Liver (tissue), 9 donors: ENCODE data around the gene CFAP57. TPM values are rescaled to one million over a fixed set of nuclear protein-coding genes. Genes with fewer than 3 reads are reported as not detected.
A peak's percentile ranks its signal among the peaks of the same experiment; 100 is the strongest.

Experiments
- DNase-seq: peaks from one replicate; pipeline ENCODE4 v3.0.0-alpha.2; 2017; ENCODE audit warnings: low spot score
- H3K27ac ChIP-seq, 2 donors: one replicate each; pipeline ENCODE4 v1.7.0; 2013; ENCODE audit warnings: inconsistent platforms in 2 of 2, low read length in 2 of 2, control low read depth in 1 of 2, low read depth in 1 of 2, mild to moderate bottlenecking in 1 of 2
- H3K27me3 ChIP-seq, 4 donors: one replicate each; pipeline versions ENCODE4 v1.6.1 to v1.7.0; 2013; ENCODE audit warnings: low read length in 3 of 4, inconsistent platforms in 1 of 4, mild to moderate bottlenecking in 1 of 4, moderate library complexity in 1 of 4; ENCODE audit not compliant: control insufficient read depth in 4 of 4, insufficient read depth in 4 of 4
- H3K36me3 ChIP-seq, 4 donors: one replicate each; pipeline versions ENCODE4 v1.6.1 to v1.7.0; 2013; ENCODE audit warnings: low read length in 3 of 4, mild to moderate bottlenecking in 3 of 4, low read depth in 1 of 4, moderate library complexity in 1 of 4; ENCODE audit not compliant: control insufficient read depth in 4 of 4, insufficient read depth in 3 of 4
- H3K4me1 ChIP-seq, 4 donors: one replicate each; pipeline versions ENCODE4 v1.6.1 to v1.7.0; 2013; ENCODE audit warnings: low read length in 3 of 4, mild to moderate bottlenecking in 3 of 4, moderate library complexity in 1 of 4; ENCODE audit not compliant: control insufficient read depth in 4 of 4, insufficient read depth in 4 of 4
- H3K4me3 ChIP-seq, 3 donors: one replicate each; pipeline versions ENCODE4 v1.6.1 to v1.7.0; 2013; ENCODE audit warnings: low read length in 3 of 3, control low read depth in 1 of 3, low read depth in 1 of 3, mild to moderate bottlenecking in 1 of 3
- H3K9ac ChIP-seq, 2 donors: one replicate each; pipeline ENCODE4 v1.7.0; 2013; ENCODE audit warnings: low read length in 2 of 2, mild to moderate bottlenecking in 2 of 2, moderate library complexity in 2 of 2, control low read depth in 1 of 2, low read depth in 1 of 2
- H3K9me3 ChIP-seq, 4 donors: one replicate each; pipeline versions ENCODE4 v1.6.1 to v1.7.0; 2013; ENCODE audit warnings: low read length in 3 of 4; ENCODE audit not compliant: control insufficient read depth in 4 of 4
- EGR1 ChIP-seq, 2 donors: IDR thresholded peaks; 2 replicates each; pipeline ENCODE4 v1.6.1; 2016 to 2018; ENCODE audit warnings: antibody characterized with exemption in 2 of 2, low read depth in 2 of 2
- FOXA1 ChIP-seq: IDR thresholded peaks from 2 replicates; pipeline ENCODE4 v1.6.1; 2016; ENCODE audit warnings: antibody characterized with exemption
- FOXA2 ChIP-seq: IDR thresholded peaks from 2 replicates; pipeline ENCODE4 v1.6.1; 2016; ENCODE audit warnings: antibody characterized with exemption
- GABPA ChIP-seq, 2 donors: IDR thresholded peaks in 1 of 2; conservative IDR thresholded peaks in 1 of 2; 2 replicates each; pipeline ENCODE4 v1.6.1; 2016; ENCODE audit warnings: antibody characterized with exemption in 2 of 2, mild to moderate bottlenecking in 1 of 2, moderate library complexity in 1 of 2
- HNF4A ChIP-seq, 2 donors: conservative IDR thresholded peaks; 2 replicates each; pipeline ENCODE4 v1.6.1; 2016; ENCODE audit warnings: antibody characterized with exemption in 2 of 2, mild to moderate bottlenecking in 2 of 2
- JUND ChIP-seq, 2 donors: IDR thresholded peaks; 2 replicates each; pipeline ENCODE4 v1.6.1; 2016; ENCODE audit warnings: antibody characterized with exemption in 2 of 2
- NR2F2 ChIP-seq: IDR thresholded peaks from 2 replicates; pipeline ENCODE4 v1.6.1; 2016; ENCODE audit warnings: antibody characterized with exemption
- RAD21 ChIP-seq, 2 donors: IDR thresholded peaks; 2 replicates each; pipeline ENCODE4 v1.6.1; 2016; ENCODE audit warnings: antibody characterized with exemption in 2 of 2, mild to moderate bottlenecking in 2 of 2
- SP1 ChIP-seq: IDR thresholded peaks from 2 replicates; pipeline ENCODE4 v1.6.1; 2018; ENCODE audit warnings: antibody characterized with exemption, mild to moderate bottlenecking
- TAF1 ChIP-seq: conservative IDR thresholded peaks from 2 replicates; pipeline ENCODE4 v1.6.1; 2016; ENCODE audit warnings: antibody characterized with exemption, mild to moderate bottlenecking
- YY1 ChIP-seq: IDR thresholded peaks from 2 replicates; pipeline ENCODE4 v1.6.1; 2016; ENCODE audit warnings: antibody characterized with exemption, mild to moderate bottlenecking
- WGBS: extraction: QIAGEN DNeasy Blood & Tissue Kit; methylation state at CpG from one replicate; pipeline ENCODE4 v1.1.7; 2013; 5-methylcytosine and 5-hydroxymethylcytosine counted together
- polyA plus RNA-seq, 2 donors: library from polyadenylated mRNA; stranded (reverse) in 1 of 2; unstranded in 1 of 2; fragments of 200-250 nt in 1 of 2; fragments of >200 nt in 1 of 2; fragmentation: Nextera tagmentation in 1 of 2; extraction: Ambion mirVana in 1 of 2; gene quantifications; one replicate each; pipeline versions ENCODE4 v1.2.1 to v1.2.3, GENCODE V29; 2013 to 2015
- total RNA-seq, 2 donors: library from RNA; depleted of rRNA; stranded (reverse); fragments of >200 nt; gene quantifications; one replicate each; pipeline ENCODE4 v1.2.3, GENCODE V29; 2014
- TF ChIP-seq, protein P1 (sequence below): IDR thresholded peaks from 2 replicates; pipeline ENCODE4 v1.6.1; 2016; ENCODE audit warnings: antibody characterized with exemption, mild to moderate bottlenecking
- TF ChIP-seq, protein P2 (sequence below): IDR thresholded peaks from 2 replicates; pipeline ENCODE4 v1.6.1; 2016; ENCODE audit warnings: antibody characterized with exemption
- TF ChIP-seq, protein P3 (sequence below): IDR thresholded peaks from 2 replicates; pipeline ENCODE4 v1.6.1; 2016; ENCODE audit warnings: antibody characterized with exemption
- TF ChIP-seq, protein P4 (sequence below): fragments of 150-350 bp; IDR thresholded peaks from 2 replicates; pipeline ENCODE4 v1.5.1; 2017; ENCODE audit warnings: improper control_type of control experiment, low read depth, low read length; ENCODE audit not compliant: missing input control
- donor health status: healthy.
- donor health status: healthy.
- donor health status: healthy.
- donor health status: healthy.
- donor health status: healthy.

CFAP57 gene
- total and polyA plus RNA-seq, 4 donors: under 0.01 to 14.5 (median 0.10) TPM

DNA sequence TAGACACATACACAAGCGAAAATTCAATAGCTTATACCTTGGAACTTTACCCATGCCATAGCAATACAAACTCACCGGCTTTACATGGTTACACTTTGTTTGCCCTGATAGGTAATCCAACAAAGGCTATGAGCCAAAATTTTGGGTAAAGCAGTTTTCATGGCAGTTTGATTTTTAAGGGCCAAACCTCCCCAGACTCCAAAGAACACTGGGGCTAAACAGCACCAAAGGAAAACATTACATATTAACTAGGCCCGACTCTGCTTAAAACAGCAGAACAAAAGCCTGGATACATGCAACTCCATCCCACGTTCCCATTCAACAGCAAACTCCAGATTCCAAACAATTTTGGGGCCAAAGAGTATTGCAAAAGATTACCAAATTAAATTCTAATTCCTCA lies 93.3 kb downstream of the CFAP57 start (continued):
- TF ChIP-seq, protein P1, sequence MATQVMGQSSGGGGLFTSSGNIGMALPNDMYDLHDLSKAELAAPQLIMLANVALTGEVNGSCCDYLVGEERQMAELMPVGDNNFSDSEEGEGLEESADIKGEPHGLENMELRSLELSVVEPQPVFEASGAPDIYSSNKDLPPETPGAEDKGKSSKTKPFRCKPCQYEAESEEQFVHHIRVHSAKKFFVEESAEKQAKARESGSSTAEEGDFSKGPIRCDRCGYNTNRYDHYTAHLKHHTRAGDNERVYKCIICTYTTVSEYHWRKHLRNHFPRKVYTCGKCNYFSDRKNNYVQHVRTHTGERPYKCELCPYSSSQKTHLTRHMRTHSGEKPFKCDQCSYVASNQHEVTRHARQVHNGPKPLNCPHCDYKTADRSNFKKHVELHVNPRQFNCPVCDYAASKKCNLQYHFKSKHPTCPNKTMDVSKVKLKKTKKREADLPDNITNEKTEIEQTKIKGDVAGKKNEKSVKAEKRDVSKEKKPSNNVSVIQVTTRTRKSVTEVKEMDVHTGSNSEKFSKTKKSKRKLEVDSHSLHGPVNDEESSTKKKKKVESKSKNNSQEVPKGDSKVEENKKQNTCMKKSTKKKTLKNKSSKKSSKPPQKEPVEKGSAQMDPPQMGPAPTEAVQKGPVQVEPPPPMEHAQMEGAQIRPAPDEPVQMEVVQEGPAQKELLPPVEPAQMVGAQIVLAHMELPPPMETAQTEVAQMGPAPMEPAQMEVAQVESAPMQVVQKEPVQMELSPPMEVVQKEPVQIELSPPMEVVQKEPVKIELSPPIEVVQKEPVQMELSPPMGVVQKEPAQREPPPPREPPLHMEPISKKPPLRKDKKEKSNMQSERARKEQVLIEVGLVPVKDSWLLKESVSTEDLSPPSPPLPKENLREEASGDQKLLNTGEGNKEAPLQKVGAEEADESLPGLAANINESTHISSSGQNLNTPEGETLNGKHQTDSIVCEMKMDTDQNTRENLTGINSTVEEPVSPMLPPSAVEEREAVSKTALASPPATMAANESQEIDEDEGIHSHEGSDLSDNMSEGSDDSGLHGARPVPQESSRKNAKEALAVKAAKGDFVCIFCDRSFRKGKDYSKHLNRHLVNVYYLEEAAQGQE: peak; percentile 62
- TF ChIP-seq JUND (IDR thresholded peaks at IDR 0.05) (no peak), YY1 (peak; percentile 87), FOXA1 (peak; percentile 30), FOXA2 (no peak)

DNA sequence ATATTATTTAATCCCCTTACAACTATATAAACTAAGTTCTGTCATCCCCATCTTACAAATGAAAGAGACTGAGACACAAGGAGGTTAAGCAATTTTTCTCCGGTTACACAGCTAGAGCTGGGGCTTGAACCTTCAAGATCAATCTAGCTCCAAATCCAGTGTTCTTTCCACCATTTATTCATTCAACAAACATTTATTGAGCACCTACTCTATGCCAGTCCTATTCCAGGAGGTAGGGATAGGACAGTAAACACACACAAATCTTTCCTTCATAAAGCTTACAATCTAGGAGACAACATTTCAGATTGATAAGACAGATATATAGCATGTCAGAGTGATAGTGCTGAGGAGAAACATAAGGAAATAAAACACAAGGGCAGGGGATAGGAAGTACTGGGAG lies 94.8 kb downstream of the CFAP57 start:
- DNase-seq: no peak
- H3K9me3 ChIP-seq: no peaks in the 10 kb centered on the region
- H3K9ac ChIP-seq: no peak overlapping the region
- H3K27ac ChIP-seq: no peak overlapping the region
- no peak for TF ChIP-seq HNF4A (conservative IDR thresholded peaks at IDR 0.05)
- no peak for TF ChIP-seq RAD21 (IDR thresholded peaks at IDR 0.05)
- no peak for TF ChIP-seq GABPA (IDR thresholded peaks at IDR 0.05 in 1 of 2, conservative IDR thresholded peaks at IDR 0.05 in 1 of 2)
- TF ChIP-seq TAF1: no peak
- no peak for TF ChIP-seq NR2F2
- no peak for TF ChIP-seq FOXA2
- TF ChIP-seq, protein P1: no peak
- no peak for TF ChIP-seq FOXA1
- no peak for TF ChIP-seq YY1
- no peak for TF ChIP-seq SP1
- TF ChIP-seq, protein P2, sequence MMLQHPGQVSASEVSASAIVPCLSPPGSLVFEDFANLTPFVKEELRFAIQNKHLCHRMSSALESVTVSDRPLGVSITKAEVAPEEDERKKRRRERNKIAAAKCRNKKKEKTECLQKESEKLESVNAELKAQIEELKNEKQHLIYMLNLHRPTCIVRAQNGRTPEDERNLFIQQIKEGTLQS: no peak
- no peak for TF ChIP-seq JUND (IDR thresholded peaks at IDR 0.05)
- TF ChIP-seq, protein P3, sequence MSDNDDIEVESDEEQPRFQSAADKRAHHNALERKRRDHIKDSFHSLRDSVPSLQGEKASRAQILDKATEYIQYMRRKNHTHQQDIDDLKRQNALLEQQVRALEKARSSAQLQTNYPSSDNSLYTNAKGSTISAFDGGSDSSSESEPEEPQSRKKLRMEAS: no peak
- TF ChIP-seq, protein P4, sequence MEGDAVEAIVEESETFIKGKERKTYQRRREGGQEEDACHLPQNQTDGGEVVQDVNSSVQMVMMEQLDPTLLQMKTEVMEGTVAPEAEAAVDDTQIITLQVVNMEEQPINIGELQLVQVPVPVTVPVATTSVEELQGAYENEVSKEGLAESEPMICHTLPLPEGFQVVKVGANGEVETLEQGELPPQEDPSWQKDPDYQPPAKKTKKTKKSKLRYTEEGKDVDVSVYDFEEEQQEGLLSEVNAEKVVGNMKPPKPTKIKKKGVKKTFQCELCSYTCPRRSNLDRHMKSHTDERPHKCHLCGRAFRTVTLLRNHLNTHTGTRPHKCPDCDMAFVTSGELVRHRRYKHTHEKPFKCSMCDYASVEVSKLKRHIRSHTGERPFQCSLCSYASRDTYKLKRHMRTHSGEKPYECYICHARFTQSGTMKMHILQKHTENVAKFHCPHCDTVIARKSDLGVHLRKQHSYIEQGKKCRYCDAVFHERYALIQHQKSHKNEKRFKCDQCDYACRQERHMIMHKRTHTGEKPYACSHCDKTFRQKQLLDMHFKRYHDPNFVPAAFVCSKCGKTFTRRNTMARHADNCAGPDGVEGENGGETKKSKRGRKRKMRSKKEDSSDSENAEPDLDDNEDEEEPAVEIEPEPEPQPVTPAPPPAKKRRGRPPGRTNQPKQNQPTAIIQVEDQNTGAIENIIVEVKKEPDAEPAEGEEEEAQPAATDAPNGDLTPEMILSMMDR: no peak
- no peak for TF ChIP-seq EGR1 (IDR thresholded peaks at IDR 0.05; ENCODE audit: low read depth in 2 of 2)
- peaks cover 0 to 2% (median 0%) of the 10 kb centered on the region in 4 donors for H3K27me3 ChIP-seq
- H3K4me3 ChIP-seq: no peak overlapping the region
- WGBS: 99% methylated on average over 1 of the region's 1 CpG
- H3K36me3 ChIP-seq: no peaks in the 10 kb centered on the region
- peaks cover 10 to 25% (median 23%) of the 10 kb centered on the region in 4 donors for H3K4me1 ChIP-seq
